ENCODE measurements around the gene CGRRF1. TPM values are rescaled to one million over a fixed set of nuclear protein-coding genes. Genes with fewer than 3 reads are reported as not detected.
A peak's percentile ranks its signal among the peaks of the same experiment; 100 is the strongest.

The CGRRF1 gene
- polyA plus RNA-seq, 1 of the 3 experiments (the other 2 are of a cell fraction) = 6.4 TPM

- POLR2A ChIA-PET = no interaction called here
- no peaks in the 10 kb centered on the region for H4K20me1 ChIP-seq (ENCODE audit: insufficient read depth)
- H3K4me2 ChIP-seq = no peak overlapping the region
- no peaks in the 10 kb centered on the region for H3K9me3 ChIP-seq
- 0 out of 2 replicates have a peak overlapping the region, but pooled peaks have one; percentile 1 for H2AFZ ChIP-seq (ENCODE audit: low read depth)
- 84% methylated on average over 2 of the region's 2 CpGs for WGBS (ENCODE audit: low lambda C conversion rate)
- no peaks in the 10 kb centered on the region for H3K36me3 ChIP-seq (replicated peaks in 1 of 2; ENCODE audit: control insufficient read depth in 1 of 2, insufficient read depth in 2 of 2, low read length in 1 of 2)
- H3K4me1 ChIP-seq (ENCODE audit: control insufficient read depth in 1 of 2, insufficient read depth in 2 of 2, low read depth in 1 of 2, low read length in 1 of 2) = no peaks in the 10 kb centered on the region; a peak in 1 of 4 replicates
- DNase-seq = no peak
- no peak overlapping the region for H3K27ac ChIP-seq (ENCODE audit: low read depth in 2 of 2, low read length in 1 of 2)
- H3K27me3 ChIP-seq (ENCODE audit: insufficient read depth) = no peaks in the 10 kb centered on the region
- H3K79me2 ChIP-seq (ENCODE audit: insufficient read depth) = no peaks in the 10 kb centered on the region
- no peaks in the 10 kb centered on the region for H3K9me2 ChIP-seq
- CTCF ChIA-PET = interaction anchor here (0.9 to 1.5 kb wide), 3 partner anchors 9 to 14 kb away, joined by 4 to 6 read pairs (median 4); no protein-coding TSS in a partner anchor
- H3K9ac ChIP-seq = no peak overlapping the region
- TF ChIP-seq MXI1 (IDR thresholded peaks at IDR 0.05; ENCODE audit: low read depth, low read length) (no peak), FOXJ3 (CRISPR knock-in tag; IDR thresholded peaks at IDR 0.05) (no peak), TEAD4 (IDR thresholded peaks at IDR 0.05; ENCODE audit: borderline replicate concordance, insufficient read depth) (no peak), SMC3 (IDR thresholded peaks at IDR 0.05; ENCODE audit: low read depth, low read length) (no peak), CHD2 (IDR thresholded peaks at IDR 0.05; ENCODE audit: low read length, partially characterized antibody) (no peak), GABPA (IDR thresholded peaks at IDR 0.05; ENCODE audit: low read depth) (no peak), ELF1 (IDR thresholded peaks at IDR 0.05) (no peak), EP300 (IDR thresholded peaks at IDR 0.05; ENCODE audit: borderline replicate concordance in 1 of 2, low read depth in 1 of 2, low read length in 1 of 2) (no peak), TCF12 (IDR thresholded peaks at IDR 0.05) (no peak), REST (IDR thresholded peaks at IDR 0.05; ENCODE audit: low read depth, low read length) (no peak), RFX5 (IDR thresholded peaks at IDR 0.05; ENCODE audit: low read length) (no peak), CTCF (IDR thresholded peaks at IDR 0.05) (no peak), NFIC (IDR thresholded peaks at IDR 0.05; ENCODE audit: borderline replicate concordance) (no peak), PBX3 (IDR thresholded peaks at IDR 0.05) (no peak), JUND (IDR thresholded peaks at IDR 0.05) (no peak), MAX (IDR thresholded peaks at IDR 0.05; ENCODE audit: low read depth) (no peak), NRF1 (IDR thresholded peaks at IDR 0.05; ENCODE audit: low read depth, low read length) (no peak), EZH2phosphoT487 (IDR thresholded peaks at IDR 0.05; ENCODE audit: borderline replicate concordance, low read depth) (no peak)
- TF ChIP-seq, protein P1, sequence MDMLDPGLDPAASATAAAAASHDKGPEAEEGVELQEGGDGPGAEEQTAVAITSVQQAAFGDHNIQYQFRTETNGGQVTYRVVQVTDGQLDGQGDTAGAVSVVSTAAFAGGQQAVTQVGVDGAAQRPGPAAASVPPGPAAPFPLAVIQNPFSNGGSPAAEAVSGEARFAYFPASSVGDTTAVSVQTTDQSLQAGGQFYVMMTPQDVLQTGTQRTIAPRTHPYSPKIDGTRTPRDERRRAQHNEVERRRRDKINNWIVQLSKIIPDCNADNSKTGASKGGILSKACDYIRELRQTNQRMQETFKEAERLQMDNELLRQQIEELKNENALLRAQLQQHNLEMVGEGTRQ (IDR thresholded peaks at IDR 0.05; ENCODE audit: borderline replicate concordance, low read depth, low read length) = no peak
- TF ChIP-seq, protein P2, sequence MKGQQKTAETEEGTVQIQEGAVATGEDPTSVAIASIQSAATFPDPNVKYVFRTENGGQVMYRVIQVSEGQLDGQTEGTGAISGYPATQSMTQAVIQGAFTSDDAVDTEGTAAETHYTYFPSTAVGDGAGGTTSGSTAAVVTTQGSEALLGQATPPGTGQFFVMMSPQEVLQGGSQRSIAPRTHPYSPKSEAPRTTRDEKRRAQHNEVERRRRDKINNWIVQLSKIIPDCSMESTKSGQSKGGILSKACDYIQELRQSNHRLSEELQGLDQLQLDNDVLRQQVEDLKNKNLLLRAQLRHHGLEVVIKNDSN (IDR thresholded peaks at IDR 0.05; ENCODE audit: borderline replicate concordance, low read depth) = no peak
- no peaks in the 10 kb centered on the region for H3F3A ChIP-seq (replicated peaks; ENCODE audit: insufficient read depth)
- H3K4me3 ChIP-seq (ENCODE audit: low read depth in 2 of 2, low read length in 1 of 2) = no peak overlapping the region
Observed at GRCh38 chr14:54502602-54503001, 7.1 kb upstream of the CGRRF1 start.
